HCT116 (cell line): Measurements from ENCODE around the gene COPS9. TPM values are rescaled to one million over a fixed set of nuclear protein-coding genes. Genes with fewer than 3 reads are reported as not detected.

Experiments
- ATAC-seq: fragments of 200-7000 bp; cut with Tn5 transposase; 2 replicates; pipeline ENCODE4 v1.9.1; 2020; ENCODE audit warnings: mild to moderate bottlenecking, moderate library complexity
- BruUV-seq: library from RNA; stranded (reverse); fragments of 400-500 nt; replicated peaks from 2 replicates; lab custom pipeline; 2021; lab: Mats Ljungman, UMichigan
- CTCF ChIA-PET: fragments of 300-600 bp; sonication (Branson Sonifier 250); formaldehyde crosslinking; loops from one replicate; lab custom pipeline; 2021; ENCODE audit warnings: antibody characterized with exemption; lab: Charles Lee
- POLR2A ChIA-PET: fragments of 300-600, 350-600 bp; sonication (Branson Sonifier 250); formaldehyde crosslinking; loops from one replicate; lab custom pipeline; 2021; ENCODE audit warnings: antibody characterized with exemption; lab: Charles Lee
- RAD21 ChIA-PET, 2 experiments: fragments of 300-600 bp; sonication (Branson Sonifier 250); formaldehyde crosslinking; loops; one replicate each; lab custom pipeline; 2023; ENCODE audit warnings: low total read pairs in 2 of 2; ENCODE audit not compliant: uncharacterized antibody in 2 of 2, unreplicated experiment in 2 of 2, low non-redundant PET in 1 of 2; lab: Charles Lee
- DNase-seq: peaks from one replicate; pipeline ENCODE4 v3.0.0-alpha.2; 2010; ENCODE audit warnings: low read depth, low spot score
- H2AFZ ChIP-seq: fragments of 200-600 bp; shearing (Covaris generic), sonication (generic); 2 replicates; pipeline ENCODE4 v1.6.1; 2017; ENCODE audit warnings: low read depth, mixed run types, mixed read lengths, antibody characterized with exemption, low read length; ENCODE audit not compliant: poor library complexity, severe bottlenecking
- H3K27ac ChIP-seq: 2 replicates; pipeline ENCODE4 v1.5.1; 2012; ENCODE audit warnings: low read depth, low read length
- H3K27me3 ChIP-seq: fragments of 200-600 bp; sonication (generic); 2 replicates; pipeline ENCODE4 v1.6.1; 2016; ENCODE audit warnings: mixed run types, low read length, mixed read lengths; ENCODE audit not compliant: insufficient read depth
- H3K36me3 ChIP-seq, 2 experiments: fragments of 200-500 bp in 1 of 2; fragments of 200-600 bp in 1 of 2; sonication (Bioruptor generic) in 1 of 2; sonication (generic) in 1 of 2; 2 replicates each; pipeline versions ENCODE4 v1.5.1 to v1.6.1; 2014 to 2016; ENCODE audit warnings: low read length in 2 of 2, inconsistent platforms in 1 of 2, mixed read lengths in 1 of 2, mixed run types in 1 of 2; ENCODE audit not compliant: insufficient read depth in 2 of 2, control insufficient read depth in 1 of 2
- H3K4me1 ChIP-seq, 2 experiments: fragments of 200-600 bp in 1 of 2; sonication (generic) in 1 of 2; 2 replicates each; pipeline versions ENCODE4 v1.5.1 to v1.6.1; 2012 to 2017; ENCODE audit warnings: low read length in 2 of 2, inconsistent platforms in 1 of 2, mild to moderate bottlenecking in 1 of 2, mixed read lengths in 1 of 2, mixed run types in 1 of 2, moderate library complexity in 1 of 2; ENCODE audit not compliant: insufficient read depth in 2 of 2, control insufficient read depth in 1 of 2
- H3K4me2 ChIP-seq: fragments of 200-600 bp; sonication (generic); 2 replicates; pipeline ENCODE4 v1.6.1; 2017; ENCODE audit warnings: mixed run types, low read length, mixed read lengths
- H3K4me3 ChIP-seq, 2 experiments: fragments of 200-600 bp in 1 of 2; sonication (generic) in 1 of 2; replicated peaks in 1 of 2; 2 replicates each; pipeline ENCODE4 v1.5.1; 2011 to 2016; ENCODE audit warnings: low read length in 2 of 2, control low read depth in 1 of 2, low read depth in 1 of 2, mild to moderate bottlenecking in 1 of 2, mixed read lengths in 1 of 2, mixed run types in 1 of 2
- H3K79me2 ChIP-seq: fragments of 200-600 bp; sonication (generic); 2 replicates; pipeline ENCODE4 v1.6.1; 2017; ENCODE audit warnings: mild to moderate bottlenecking, mixed run types, low read length, moderate library complexity, mixed read lengths; ENCODE audit not compliant: insufficient read depth
- H3K9ac ChIP-seq: fragments of 200-600 bp; sonication (generic); 2 replicates; pipeline ENCODE4 v1.6.1; 2016; ENCODE audit warnings: low read length, mixed read lengths
- H3K9me2 ChIP-seq: fragments of 200-600 bp; sonication (generic), shearing (Covaris generic); 2 replicates; pipeline ENCODE4 v1.6.1; 2017; ENCODE audit warnings: mixed run types, mild to moderate bottlenecking, moderate library complexity; ENCODE audit not compliant: insufficient read depth
- H3K9me3 ChIP-seq, 2 experiments: fragments of 200-500 bp in 1 of 2; fragments of 200-600 bp in 1 of 2; sonication (Bioruptor generic) in 1 of 2; sonication (generic) in 1 of 2; 2 replicates each; pipeline ENCODE4 v1.6.1; 2014 to 2017; ENCODE audit warnings: low read length in 2 of 2, mixed read lengths in 2 of 2, inconsistent platforms in 1 of 2, low read depth in 1 of 2, mild to moderate bottlenecking in 1 of 2, mixed run types in 1 of 2, moderate library complexity in 1 of 2; ENCODE audit not compliant: control insufficient read depth in 1 of 2, insufficient read depth in 1 of 2
- H4K20me1 ChIP-seq: fragments of 200-600 bp; sonication (generic), shearing (Covaris generic); 2 replicates; pipeline ENCODE4 v1.6.1; 2017; ENCODE audit warnings: mixed run types, mild to moderate bottlenecking, moderate library complexity; ENCODE audit not compliant: insufficient read depth
- CBX3 ChIP-seq: IDR thresholded peaks from 2 replicates; pipeline ENCODE4 v1.6.1; 2012; ENCODE audit warnings: low read depth
- ELF1 ChIP-seq: IDR thresholded peaks from 2 replicates; pipeline ENCODE4 v1.6.1; 2012; ENCODE audit warnings: low read depth, borderline replicate concordance
- EZH2 ChIP-seq: fragments of 200-600 bp; sonication (generic); IDR thresholded peaks from 2 replicates; pipeline ENCODE4 v1.6.1; 2017; ENCODE audit warnings: antibody characterized with exemption, mixed run types
- EZH2phosphoT487 ChIP-seq: fragments of 200-600 bp; IDR thresholded peaks from 2 replicates; pipeline ENCODE4 v1.6.1; 2018; ENCODE audit warnings: antibody characterized with exemption, borderline replicate concordance
- FOSL1 ChIP-seq: IDR thresholded peaks from 2 replicates; pipeline ENCODE4 v1.6.1; 2012; ENCODE audit warnings: low read depth
- JUND ChIP-seq: IDR thresholded peaks from 2 replicates; pipeline ENCODE4 v1.6.1; 2012
- POLR2AphosphoS5 ChIP-seq: IDR thresholded peaks from 2 replicates; pipeline ENCODE4 v1.6.1; 2011; ENCODE audit warnings: mild to moderate bottlenecking, low read depth, low read length, moderate library complexity
- RAD21 ChIP-seq: IDR thresholded peaks from 2 replicates; pipeline ENCODE4 v1.6.1; 2012; ENCODE audit warnings: low read depth, mild to moderate bottlenecking
- SIN3A ChIP-seq: IDR thresholded peaks from 2 replicates; pipeline ENCODE4 v1.6.1; 2012; ENCODE audit warnings: low read depth
- SP1 ChIP-seq: IDR thresholded peaks from 2 replicates; pipeline ENCODE4 v1.6.1; 2012; ENCODE audit warnings: low read depth
- TCF7L2 ChIP-seq: IDR thresholded peaks from 2 replicates; pipeline ENCODE4 v1.7.0; 2011; ENCODE audit warnings: borderline replicate concordance, inconsistent platforms; ENCODE audit not compliant: insufficient read depth, insufficient read length; ENCODE audit errors: extremely low read depth
- YY1 ChIP-seq: IDR thresholded peaks from 2 replicates; pipeline ENCODE4 v1.6.1; 2011; ENCODE audit warnings: low read length, low read depth, moderate library complexity, mild to moderate bottlenecking; ENCODE audit not compliant: insufficient replicate concordance; ENCODE audit errors: extremely low read depth
- ZFX ChIP-seq: fragments of 450-650 bp; IDR thresholded peaks from 2 replicates; pipeline ENCODE4 v1.6.1; 2017
- ZNF274 ChIP-seq: fragments of 200-500 bp; sonication (Bioruptor generic); IDR thresholded peaks from 2 replicates; pipeline ENCODE4 v1.6.1; 2014; ENCODE audit warnings: mild to moderate bottlenecking, low read depth, low read length, inconsistent platforms
- intact Hi-C: fragments of 100-400 bp; cut with micrococcal nuclease; formaldehyde crosslinking; loops from 2 replicates; pipeline ENCODE4 v1.10.0; 2022
- total RNA-seq: library from RNA; stranded (reverse); gene quantifications from one replicate; pipeline ENCODE4 v1.2.1, GENCODE V29; 2021; ENCODE audit not compliant: unreplicated experiment
- TF ChIP-seq, protein P1 (sequence below): IDR thresholded peaks from 2 replicates; pipeline ENCODE4 v1.6.1; 2011; ENCODE audit warnings: mild to moderate bottlenecking, low read length, moderate library complexity; ENCODE audit not compliant: insufficient replicate concordance; ENCODE audit errors: extremely low read depth
- TF ChIP-seq, protein P2 (sequence below): IDR thresholded peaks from 2 replicates; pipeline ENCODE4 v1.6.1; 2012

COPS9 gene
- total RNA-seq, 1 experiment from 2014 or later, result 111 TPM

DNA sequence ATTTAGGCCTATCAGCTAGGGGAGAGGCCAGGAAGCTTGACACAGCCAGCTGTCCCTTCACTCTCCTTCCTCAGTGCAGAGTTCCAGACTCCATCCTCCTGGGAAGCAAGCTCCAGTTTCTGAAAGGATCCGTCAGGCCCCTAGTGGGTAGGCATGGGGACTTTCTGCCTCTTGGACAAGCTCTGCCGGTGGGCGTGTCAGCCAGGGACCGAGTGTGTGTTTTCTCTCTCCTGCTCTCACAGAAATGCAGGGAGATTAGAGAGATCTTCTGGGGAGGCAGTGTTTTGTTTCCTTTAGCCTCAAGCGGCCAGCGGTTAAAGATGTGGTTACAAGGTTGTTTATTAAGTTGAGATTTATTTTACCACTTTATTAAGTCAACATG lies 34.2 kb upstream of the COPS9 start:
- CTCF ChIA-PET, result no interaction called here
- POLR2A ChIA-PET, result no interaction called here

DNA sequence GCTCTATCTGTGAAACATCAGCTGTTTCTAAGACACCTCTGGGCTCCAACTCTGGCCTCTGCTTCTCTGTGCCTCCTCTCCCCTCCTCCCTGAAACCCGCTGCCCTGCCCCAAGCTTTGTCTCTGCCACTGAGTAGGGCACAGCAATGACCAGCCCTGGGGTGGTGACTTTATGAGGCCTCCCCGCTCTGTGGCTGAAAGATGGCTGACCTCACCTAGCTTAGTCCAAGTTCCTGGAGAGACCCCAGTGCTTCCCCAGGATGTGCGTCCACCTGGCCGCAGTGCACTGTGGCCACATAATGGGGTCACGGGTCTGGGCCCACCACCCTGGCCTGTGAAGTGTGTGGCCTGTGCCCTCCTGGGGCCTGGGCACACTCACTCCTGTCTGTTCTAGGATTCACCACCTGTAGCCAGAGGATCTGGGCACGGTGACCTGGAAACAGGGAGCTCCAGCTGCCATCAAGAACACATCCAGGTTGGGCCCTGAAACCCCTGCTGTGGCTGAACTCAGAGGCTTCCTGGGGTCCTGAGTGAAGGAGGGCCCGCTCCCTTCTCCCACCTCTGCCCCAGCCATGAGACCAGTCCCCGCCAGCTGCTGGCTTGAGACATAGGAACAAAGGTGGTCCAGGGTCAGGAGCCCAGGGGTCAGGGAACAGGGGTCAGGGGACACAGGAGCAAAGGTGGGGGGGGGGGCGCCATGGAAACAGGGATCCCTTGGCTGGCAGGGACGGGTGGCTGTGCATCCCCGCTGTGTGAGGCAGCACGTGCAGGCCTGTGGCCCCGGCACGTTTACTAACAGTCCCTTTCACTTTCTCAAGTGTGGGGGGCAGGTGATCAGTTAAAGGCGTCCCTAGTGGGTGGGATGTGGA lies 33.6 kb upstream of the COPS9 start:
- H3K79me2 ChIP-seq, result no peaks in the 10 kb centered on the region
- no peaks in the 10 kb centered on the region; the same call in 1 of the 2 replicates for H3K27me3 ChIP-seq
- ATAC-seq (no peak), DNase-seq (no peak)
- ChIA-PET POLR2A (no interaction called here), RAD21 (no interaction called here), CTCF (no interaction called here)
- TF ChIP-seq, protein P1, sequence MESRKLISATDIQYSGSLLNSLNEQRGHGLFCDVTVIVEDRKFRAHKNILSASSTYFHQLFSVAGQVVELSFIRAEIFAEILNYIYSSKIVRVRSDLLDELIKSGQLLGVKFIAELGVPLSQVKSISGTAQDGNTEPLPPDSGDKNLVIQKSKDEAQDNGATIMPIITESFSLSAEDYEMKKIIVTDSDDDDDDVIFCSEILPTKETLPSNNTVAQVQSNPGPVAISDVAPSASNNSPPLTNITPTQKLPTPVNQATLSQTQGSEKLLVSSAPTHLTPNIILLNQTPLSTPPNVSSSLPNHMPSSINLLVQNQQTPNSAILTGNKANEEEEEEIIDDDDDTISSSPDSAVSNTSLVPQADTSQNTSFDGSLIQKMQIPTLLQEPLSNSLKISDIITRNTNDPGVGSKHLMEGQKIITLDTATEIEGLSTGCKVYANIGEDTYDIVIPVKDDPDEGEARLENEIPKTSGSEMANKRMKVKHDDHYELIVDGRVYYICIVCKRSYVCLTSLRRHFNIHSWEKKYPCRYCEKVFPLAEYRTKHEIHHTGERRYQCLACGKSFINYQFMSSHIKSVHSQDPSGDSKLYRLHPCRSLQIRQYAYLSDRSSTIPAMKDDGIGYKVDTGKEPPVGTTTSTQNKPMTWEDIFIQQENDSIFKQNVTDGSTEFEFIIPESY, result no peak
- TF ChIP-seq SIN3A, result no peak
- no peak for TF ChIP-seq ELF1
- TF ChIP-seq EZH2phosphoT487, result no peak
- TF ChIP-seq SP1, result no peak
- TF ChIP-seq ZNF274, result no peak
- no peak for TF ChIP-seq TCF7L2
- no peak for TF ChIP-seq RAD21
- no peak for TF ChIP-seq CBX3
- TF ChIP-seq, protein P2, sequence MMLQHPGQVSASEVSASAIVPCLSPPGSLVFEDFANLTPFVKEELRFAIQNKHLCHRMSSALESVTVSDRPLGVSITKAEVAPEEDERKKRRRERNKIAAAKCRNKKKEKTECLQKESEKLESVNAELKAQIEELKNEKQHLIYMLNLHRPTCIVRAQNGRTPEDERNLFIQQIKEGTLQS, result no peak
- TF ChIP-seq JUND, result no peak
- no peak for TF ChIP-seq YY1
- BruUV-seq, result no TSS peak
- no peak overlapping the region for H2AFZ ChIP-seq
- H3K36me3 ChIP-seq, result no peaks in the 10 kb centered on the region
- no peaks in the 10 kb centered on the region for H4K20me1 ChIP-seq
- H3K4me2 ChIP-seq, result no peak overlapping the region
- intact Hi-C loops, result no loop called here
- H3K27ac ChIP-seq, result no peak overlapping the region
- no peaks in the 10 kb centered on the region for H3K4me1 ChIP-seq
- no peaks in the 10 kb centered on the region for H3K9me2 ChIP-seq
- no peak overlapping the region for H3K9ac ChIP-seq
- H3K9me3 ChIP-seq, result no peaks in the 10 kb centered on the region
- no peak overlapping the region for H3K4me3 ChIP-seq

More for the DNA sequence above, 34.2 kb upstream of the COPS9 start:
- ATAC-seq (peak; percentile 54; the same call in 1 of the 2 replicates), DNase-seq (no peak)
- BruUV-seq, result no TSS peak
- intact Hi-C loops, result no loop called here
- Histone ChIP-seq H3K4me1 (no peaks in the 10 kb centered on the region), H3K27me3 (no peaks in the 10 kb centered on the region; the same call in 1 of the 2 replicates), H3K4me3 (no peak overlapping the region), H3K4me2 (no peak overlapping the region), H3K9ac (no peak overlapping the region), H2AFZ (no peak overlapping the region), H3K27ac (no peak overlapping the region), H3K9me2 (no peaks in the 10 kb centered on the region), H3K9me3 (no peaks in the 10 kb centered on the region), H4K20me1 (no peaks in the 10 kb centered on the region), H3K79me2 (no peaks in the 10 kb centered on the region), H3K36me3 (no peaks in the 10 kb centered on the region)
- TF ChIP-seq POLR2AphosphoS5, result no peak
- TF ChIP-seq, protein P2, result no peak
- TF ChIP-seq YY1, result no peak
- TF ChIP-seq FOSL1, result no peak
- no peak for TF ChIP-seq EZH2
- no peak for TF ChIP-seq ZNF274
- TF ChIP-seq ZFX, result no peak
- TF ChIP-seq TCF7L2, result no peak
- RAD21 ChIA-PET, result no interaction called here
